Endothelial cell of umbilical vein (primary cell): ENCODE data around the gene RBMS1.

Experiments used
- CTCF ChIP-seq, 2 donors: IDR thresholded peaks; 1 replicate in 1 of 2; 2 replicates in 1 of 2; pipeline ENCODE4 v1.5.1; 2011; ENCODE audit warnings: low read length in 2 of 2, mild to moderate bottlenecking in 2 of 2, moderate library complexity in 2 of 2, control low read depth in 1 of 2, inconsistent platforms in 1 of 2, low read depth in 1 of 2; ENCODE audit not compliant: insufficient read depth in 1 of 2; ENCODE audit errors: extremely low read depth in 1 of 2
- EZH2 ChIP-seq: IDR thresholded peaks from 2 replicates; pipeline ENCODE4 v1.6.1; 2012; ENCODE audit warnings: borderline replicate concordance, low read depth, mild to moderate bottlenecking, moderate library complexity, low read length, inconsistent platforms; ENCODE audit not compliant: severe bottlenecking
- POLR2A ChIP-seq: IDR thresholded peaks from 2 replicates; pipeline ENCODE4 v1.6.1; 2012; ENCODE audit warnings: low read depth, mild to moderate bottlenecking, control low read depth, low read length
- POLR2AphosphoS5 ChIP-seq: IDR thresholded peaks from 2 replicates; pipeline ENCODE4 v1.6.1; 2012; ENCODE audit warnings: low read depth, mild to moderate bottlenecking, control low read depth, low read length, moderate library complexity; ENCODE audit not compliant: insufficient read depth
- TF ChIP-seq, protein P1 (sequence below): IDR thresholded peaks from 2 replicates; pipeline ENCODE4 v1.6.1; 2011; ENCODE audit not compliant: insufficient read depth, insufficient read length

- TF ChIP-seq POLR2AphosphoS5: no peak
- TF ChIP-seq, protein P1, sequence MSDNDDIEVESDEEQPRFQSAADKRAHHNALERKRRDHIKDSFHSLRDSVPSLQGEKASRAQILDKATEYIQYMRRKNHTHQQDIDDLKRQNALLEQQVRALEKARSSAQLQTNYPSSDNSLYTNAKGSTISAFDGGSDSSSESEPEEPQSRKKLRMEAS: no peak
- no peak for TF ChIP-seq POLR2A
- no peak for TF ChIP-seq CTCF (IDR thresholded peaks at IDR 0.05; ENCODE audit: extremely low read depth in 1 of 2, insufficient read depth in 1 of 2, low read depth in 1 of 2, low read length in 2 of 2)
- TF ChIP-seq EZH2: no peak
These were observed 127.8 kb downstream of the RBMS1 start for GRCh38 chr2:160365716-160366367.
